ENCODE measurements around the gene MOB3B.

- TF ChIP-seq EZH2 (conservative IDR thresholded peaks at IDR 0.05; ENCODE audit: low read depth, low read length), result no peak
- no peak for TF ChIP-seq TRAFD1 (CRISPR knock-in tag; IDR thresholded peaks at IDR 0.05; ENCODE audit: borderline replicate concordance)
- TF ChIP-seq CTCF (CRISPR knock-in tag; IDR thresholded peaks at IDR 0.05), result no peak
- TF ChIP-seq ZBTB1 (CRISPR knock-in tag; IDR thresholded peaks at IDR 0.05; ENCODE audit: borderline replicate concordance), result no peak
- TF ChIP-seq YEATS4 (CRISPR knock-in tag; IDR thresholded peaks at IDR 0.05; ENCODE audit: borderline replicate concordance), result no peak
- TF ChIP-seq AFF4 (CRISPR knock-in tag; IDR thresholded peaks at IDR 0.05), result no peak
- TF ChIP-seq HDAC6 (IDR thresholded peaks at IDR 0.05; ENCODE audit: low read depth, low read length), result no peak
- no peak for TF ChIP-seq MNT (IDR thresholded peaks at IDR 0.05)
Measured at GRCh38 chr9:27377147-27377807, 152.3 kb downstream of the MOB3B start.

Data from HepG2 (cell line).